GM12891 (cell line): Measurements from ENCODE around the gene SPEM3. TPM values are rescaled to one million over a fixed set of nuclear protein-coding genes. Genes with fewer than 3 reads are reported as not detected.

Source experiments
- DNase-seq: peaks from one replicate; pipeline ENCODE4 v3.0.0; 2011; ENCODE audit warnings: low spot score; ENCODE audit not compliant: insufficient read length
- FAIRE-seq: peaks from 2 replicates; lab custom pipeline; 2011; peaks lifted over from hg19 to GRCh38; lab: Jason Lieb, UNC
- PAX5 ChIP-seq: IDR thresholded peaks from 2 replicates; pipeline ENCODE4 v1.6.1; 2011; ENCODE audit warnings: low read length, moderate library complexity, mild to moderate bottlenecking; ENCODE audit not compliant: insufficient read depth, severe bottlenecking
- POLR2A ChIP-seq: IDR thresholded peaks from 2 replicates; pipeline ENCODE4 v1.6.1; 2011; ENCODE audit warnings: low read depth, low read length, control low read depth
- POLR2AphosphoS5 ChIP-seq: IDR thresholded peaks from 2 replicates; pipeline ENCODE4 v1.6.1; 2011; ENCODE audit warnings: low read depth, low read length, control low read depth
- POU2F2 ChIP-seq: IDR thresholded peaks from 2 replicates; pipeline ENCODE4 v1.6.1; 2011; ENCODE audit warnings: low read depth, mild to moderate bottlenecking, control low read depth, low read length, moderate library complexity
- SPI1 ChIP-seq: IDR thresholded peaks from 2 replicates; pipeline ENCODE4 v1.6.1; 2011; ENCODE audit warnings: low read depth, low read length, control low read depth
- TAF1 ChIP-seq: IDR thresholded peaks from 2 replicates; pipeline ENCODE4 v1.6.1; 2011; ENCODE audit warnings: low read depth, low read length, control low read depth
- polyA plus RNA-seq: library from polyadenylated mRNA; unstranded; fragments of >200 nt; gene quantifications from one replicate; pipeline ENCODE4 v1.2.1, GENCODE V29; 2012; ENCODE audit warnings: low read depth, missing spikeins, inconsistent platforms; ENCODE audit not compliant: missing spikeins

Gene SPEM3
- polyA plus RNA-seq = not detected

DNA sequence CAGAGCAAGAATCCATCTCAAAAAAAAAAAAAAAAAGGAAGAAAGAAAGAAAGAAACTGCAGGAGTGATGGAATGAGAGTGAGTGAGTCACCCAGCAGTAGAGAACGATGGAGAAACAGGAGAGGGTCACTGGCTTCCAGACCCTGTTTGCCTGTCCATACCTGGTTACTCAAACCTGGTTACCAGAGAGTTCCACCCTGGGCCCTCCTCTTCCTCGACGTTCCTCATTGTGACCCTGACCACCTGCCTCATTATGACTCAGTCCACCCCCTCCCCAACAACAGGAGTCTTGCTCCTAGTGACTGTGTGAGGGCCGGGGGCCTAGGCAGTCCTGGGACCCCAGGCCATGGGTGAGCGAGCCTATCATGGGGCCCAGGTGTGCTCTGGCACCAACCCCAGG is at the start of gene SPEM3:
TSS of gene SPEM3 (plus strand) at position 301 of the 400 bp plus-strand sequence. CDS start at position 347, 46 bp downstream.
- DNase-seq (no peak), FAIRE-seq (no peak)
- no peak for TF ChIP-seq POLR2A
- no peak for TF ChIP-seq PAX5
- no peak for TF ChIP-seq SPI1
- no peak for TF ChIP-seq POLR2AphosphoS5
- TF ChIP-seq TAF1 = no peak
- TF ChIP-seq POU2F2 = no peak

DNA sequence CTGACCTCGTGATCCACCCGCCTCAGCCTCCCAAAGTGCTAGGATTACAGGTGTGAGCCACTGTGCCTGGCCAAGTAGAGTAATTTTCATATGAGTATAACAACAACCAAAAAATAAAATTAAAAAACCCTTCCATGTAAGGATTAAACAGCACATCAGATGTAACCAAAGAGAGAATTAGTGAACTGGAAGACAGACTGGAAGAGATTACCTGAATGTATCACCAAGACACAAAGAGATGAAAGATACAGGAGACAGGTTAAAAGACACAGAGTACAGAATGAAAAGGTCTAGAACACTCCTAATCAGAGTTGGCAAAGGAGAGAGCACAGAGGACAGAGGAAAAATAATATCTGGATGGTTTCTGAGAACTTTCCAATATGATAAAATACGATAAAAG is 49.5 kb upstream of the SPEM3 start:
- TF ChIP-seq POLR2A = no peak
- TF ChIP-seq SPI1 = no peak
- TF ChIP-seq POU2F2 = no peak
- TF ChIP-seq PAX5 = no peak
- TF ChIP-seq TAF1 = no peak
- TF ChIP-seq POLR2AphosphoS5 = no peak
- no peak for FAIRE-seq
- no peak for DNase-seq

DNA sequence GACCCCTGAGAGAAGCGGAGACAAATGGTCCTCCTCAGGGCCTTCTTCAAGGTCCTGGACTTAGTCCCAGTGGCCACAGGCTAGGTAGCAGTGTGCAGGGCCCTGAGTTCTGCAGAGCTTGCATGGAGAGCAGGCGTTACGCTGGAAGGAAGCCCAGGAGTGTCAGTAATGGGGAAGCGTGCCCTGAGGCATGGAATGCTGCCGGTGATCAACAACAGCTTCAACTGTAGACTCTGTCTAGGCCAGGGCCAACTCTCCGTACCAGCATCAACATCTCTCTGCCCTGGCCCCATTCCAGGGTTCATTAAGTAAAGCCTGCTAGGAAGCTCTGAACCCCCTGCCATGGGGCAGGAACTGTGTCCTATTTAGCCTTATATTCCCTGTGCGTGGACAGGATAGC is 48.3 kb upstream of the SPEM3 start:
- DNase-seq (no peak), FAIRE-seq (no peak)

DNA sequence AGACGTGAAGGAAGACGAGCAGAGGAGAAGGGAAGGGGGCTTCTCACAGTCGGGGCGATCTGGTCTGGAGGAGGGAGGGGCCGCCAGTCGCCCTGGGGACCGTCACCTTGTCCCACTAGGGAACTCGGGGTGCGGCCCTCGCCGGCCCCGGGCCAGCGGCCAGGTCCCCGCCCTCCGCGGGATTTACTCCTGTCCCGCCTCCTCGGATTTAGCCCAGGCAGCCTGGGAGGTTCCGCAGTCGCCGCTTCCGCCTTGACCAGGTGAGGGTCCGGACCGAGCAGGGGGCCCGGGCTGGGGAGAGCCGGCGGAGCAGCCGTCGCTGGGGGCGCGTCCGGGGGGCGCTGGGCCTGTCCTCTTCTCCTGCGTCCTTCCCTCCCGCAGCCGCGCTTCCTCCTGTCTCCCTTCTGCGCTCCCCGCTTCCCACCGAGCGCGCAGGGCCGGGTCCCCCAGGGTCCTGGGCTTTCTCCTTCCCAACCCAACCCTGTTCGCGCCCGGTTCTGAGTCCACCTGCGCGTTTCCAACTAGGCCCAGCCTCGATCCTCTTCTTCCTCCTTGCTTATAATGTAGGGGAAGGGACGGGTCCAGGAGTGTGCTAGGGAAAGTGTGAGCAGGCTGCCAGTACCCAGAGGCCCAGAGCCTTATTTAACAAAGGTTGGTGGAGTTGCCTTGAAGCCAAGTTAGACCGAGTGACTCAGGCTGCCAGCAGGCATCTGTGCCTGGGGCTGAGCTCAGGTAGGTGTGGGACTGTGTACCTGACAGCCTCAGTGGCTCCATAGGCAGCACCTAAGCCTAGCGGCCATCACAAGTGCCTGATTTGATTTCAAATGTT is 47.6 kb upstream of the SPEM3 start, which contains the start of gene TNK1:
TSS of gene TNK1 (plus strand) at position 235 of the 829 bp plus-strand sequence. CDS start 1,838 bp downstream, outside the sequence.
- FAIRE-seq (no peak), DNase-seq (no peak)
- no peak for TF ChIP-seq SPI1
- no peak for TF ChIP-seq PAX5
- no peak for TF ChIP-seq TAF1
- TF ChIP-seq POU2F2 = no peak
- TF ChIP-seq POLR2AphosphoS5 = no peak

More for the DNA sequence above, 48.3 kb upstream of the SPEM3 start:
- TF ChIP-seq SPI1 = no peak
- no peak for TF ChIP-seq POU2F2
- TF ChIP-seq TAF1 = no peak
- TF ChIP-seq PAX5 = no peak
- no peak for TF ChIP-seq POLR2A
- no peak for TF ChIP-seq POLR2AphosphoS5

DNA sequence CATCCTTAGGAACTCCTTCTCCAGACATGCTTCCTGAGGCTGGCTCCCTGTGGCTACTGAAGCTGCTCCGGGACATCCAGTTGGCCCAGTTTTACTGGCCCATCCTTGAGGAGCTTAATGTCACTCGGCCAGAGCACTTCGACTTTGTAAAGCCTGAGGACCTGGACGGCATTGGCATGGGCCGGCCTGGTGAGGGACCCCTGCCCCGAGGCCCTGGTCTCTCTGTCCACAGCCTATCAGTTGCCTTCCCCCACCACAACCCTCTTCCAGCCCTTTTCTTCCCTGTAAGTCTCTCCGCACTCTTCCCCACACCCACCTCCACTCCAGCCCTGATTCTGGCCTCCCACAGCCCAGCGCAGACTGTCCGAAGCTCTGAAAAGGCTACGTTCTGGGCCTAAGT is 45.8 kb upstream of the SPEM3 start:
- FAIRE-seq = no peak
- DNase-seq = no peak
- TF ChIP-seq TAF1 (no peak), SPI1 (no peak), POU2F2 (no peak), POLR2AphosphoS5 (no peak), POLR2A (no peak), PAX5 (no peak)

DNA sequence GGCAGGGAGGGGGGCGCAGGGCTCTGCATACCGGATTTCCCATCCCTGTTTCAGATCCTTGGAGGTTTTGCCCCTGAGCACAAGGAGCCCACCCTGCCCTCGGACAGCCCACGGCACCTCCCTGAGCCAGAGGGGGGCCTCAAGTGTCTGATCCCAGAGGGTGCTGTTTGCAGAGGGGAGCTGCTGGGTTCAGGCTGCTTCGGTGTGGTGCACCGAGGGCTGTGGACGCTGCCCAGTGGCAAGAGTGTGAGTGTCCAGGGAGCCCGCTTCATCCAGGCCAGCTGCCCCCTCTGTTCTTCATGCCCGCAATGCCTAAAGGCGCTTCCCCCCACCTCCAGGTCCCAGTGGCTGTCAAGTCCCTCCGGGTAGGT is 45.3 kb upstream of the SPEM3 start:
- no peak for TF ChIP-seq POU2F2
- no peak for DNase-seq
- FAIRE-seq = no peak

DNA sequence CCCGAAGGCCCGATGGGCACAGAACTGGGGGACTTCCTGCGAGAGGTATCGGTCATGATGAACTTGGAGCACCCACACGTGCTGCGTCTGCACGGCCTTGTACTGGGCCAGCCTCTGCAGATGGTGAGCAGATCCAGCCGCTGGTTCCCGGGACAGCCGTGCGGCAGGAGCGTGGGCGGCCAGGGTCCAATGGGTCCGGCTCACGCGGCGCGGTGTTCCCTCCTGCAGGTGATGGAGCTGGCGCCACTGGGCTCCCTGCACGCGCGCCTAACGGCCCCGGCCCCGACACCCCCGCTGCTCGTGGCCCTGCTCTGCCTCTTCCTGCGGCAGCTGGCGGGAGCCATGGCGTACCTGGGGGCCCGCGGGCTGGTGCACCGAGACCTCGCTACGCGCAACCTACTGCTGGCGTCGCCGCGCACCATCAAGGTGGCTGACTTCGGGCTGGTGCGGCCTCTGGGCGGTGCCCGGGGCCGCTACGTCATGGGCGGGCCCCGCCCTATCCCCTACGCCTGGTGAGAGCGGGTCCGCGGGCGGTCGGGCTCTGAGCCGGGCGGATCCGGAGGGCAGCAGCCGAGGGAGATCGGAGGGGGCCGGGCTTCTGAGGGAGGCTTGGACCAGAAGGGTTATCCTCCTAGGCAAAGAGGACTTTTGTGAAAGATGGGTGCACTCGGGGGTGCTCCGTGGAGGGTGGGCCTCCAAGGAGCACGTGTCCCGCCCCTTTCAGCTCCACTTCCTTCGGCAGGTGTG is 44.7 kb upstream of the SPEM3 start:
- DNase-seq (peak; percentile 96), FAIRE-seq (peak; percentile 92)
- TF ChIP-seq POLR2A (no peak), POLR2AphosphoS5 (no peak), SPI1 (no peak), POU2F2 (no peak)

DNA sequence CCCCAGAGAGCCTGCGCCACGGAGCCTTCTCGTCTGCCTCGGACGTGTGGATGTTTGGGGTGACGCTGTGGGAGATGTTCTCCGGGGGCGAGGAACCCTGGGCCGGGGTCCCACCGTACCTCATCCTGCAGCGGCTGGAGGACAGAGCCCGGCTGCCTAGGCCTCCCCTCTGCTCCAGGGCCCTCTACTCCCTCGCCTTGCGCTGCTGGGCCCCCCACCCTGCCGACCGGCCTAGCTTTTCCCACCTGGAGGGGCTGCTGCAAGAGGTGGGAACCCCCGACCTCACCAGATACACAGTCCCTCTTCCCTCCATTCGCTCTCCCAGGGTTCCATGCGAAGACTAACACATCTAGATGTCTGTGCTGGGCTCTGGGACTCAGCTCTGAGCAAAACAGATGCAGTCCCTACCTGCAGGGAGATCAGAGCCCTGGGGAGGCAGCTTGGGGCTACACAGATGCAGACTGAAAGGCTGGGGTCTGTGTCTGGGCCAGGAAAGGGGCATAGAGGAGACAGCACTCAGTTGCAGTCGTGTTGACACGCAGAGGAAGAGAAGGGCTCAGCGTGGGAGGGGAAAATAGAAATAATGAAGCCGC is 44.1 kb upstream of the SPEM3 start:
- FAIRE-seq = no peak
- no peak for TF ChIP-seq PAX5
- TF ChIP-seq POLR2AphosphoS5 = no peak
- no peak for TF ChIP-seq TAF1
- TF ChIP-seq POLR2A = no peak
- TF ChIP-seq POU2F2 = no peak
- no peak for TF ChIP-seq SPI1
- DNase-seq = no peak

DNA sequence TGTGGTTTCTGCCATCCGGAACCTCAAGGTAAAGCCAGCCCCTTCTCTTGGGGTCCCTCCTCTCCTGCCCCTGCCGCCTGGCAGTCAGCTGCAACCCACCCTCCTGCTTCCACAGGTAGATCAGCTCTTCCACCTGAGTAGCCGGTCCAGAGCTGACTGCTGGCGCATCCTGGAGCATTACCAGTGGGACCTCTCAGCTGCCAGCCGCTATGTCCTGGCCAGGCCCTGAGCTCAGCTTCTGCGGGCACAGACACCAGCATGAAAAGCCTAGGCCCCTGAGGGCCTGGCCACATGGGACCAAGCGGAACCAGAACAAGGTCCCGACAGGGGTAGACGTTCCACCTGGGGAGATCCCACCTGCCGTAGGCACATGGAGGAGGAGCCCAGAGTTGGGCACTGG is 39.8 kb upstream of the SPEM3 start:
- no peak for FAIRE-seq
- TF ChIP-seq TAF1 = no peak
- TF ChIP-seq POLR2AphosphoS5 = no peak
- TF ChIP-seq PAX5 = no peak
- TF ChIP-seq POU2F2 = no peak
- TF ChIP-seq POLR2A = no peak
- TF ChIP-seq SPI1 = no peak
- DNase-seq = no peak
